Measurements from ENCODE around the gene ARFGEF3.

DNA sequence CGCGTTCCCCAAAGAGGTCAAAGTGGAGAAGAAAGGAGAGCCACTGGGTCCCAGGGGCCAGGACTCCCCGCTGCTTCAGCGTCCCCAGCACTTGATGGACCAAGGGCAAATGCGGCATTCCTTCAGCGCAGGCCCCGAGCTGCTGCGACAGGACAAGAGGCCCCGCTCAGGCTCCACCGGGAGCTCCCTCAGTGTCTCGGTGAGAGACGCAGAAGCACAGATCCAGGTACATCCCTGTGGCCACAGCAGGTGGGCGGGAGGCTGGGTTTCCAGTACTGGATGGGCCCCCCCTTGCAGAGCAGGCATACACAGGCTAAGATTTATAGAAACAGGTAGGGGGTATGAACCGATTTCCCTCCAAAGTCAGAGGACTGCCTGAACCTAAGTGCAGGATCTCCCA, 173.2 kb downstream of the ARFGEF3 start:
- TF ChIP-seq POLR2A (IDR thresholded peaks at IDR 0.05; ENCODE audit: low read length) (no peak), GATA1 (IDR thresholded peaks at IDR 0.05; ENCODE audit: low read depth, low read length) (no peak)
